SH-SY5Y (cell line): Measurements from ENCODE around the gene CEP131.

ENCODE experiments used
- GATA2 ChIP-seq: IDR thresholded peaks from 2 replicates; pipeline ENCODE4 v1.6.1; 2011; ENCODE audit warnings: mild to moderate bottlenecking, low read depth, low read length
- GATA3 ChIP-seq: IDR thresholded peaks from 2 replicates; pipeline ENCODE4 v1.6.1; 2011; ENCODE audit warnings: low read depth, mild to moderate bottlenecking, low read length, moderate library complexity

- no peak for TF ChIP-seq GATA2
- no peak for TF ChIP-seq GATA3
Measured at GRCh38 chr17:81148986-81149533, 73.7 kb downstream of the CEP131 start.
